Measurements from ENCODE around the gene PRMT5. TPM values are rescaled to one million over a fixed set of nuclear protein-coding genes. Genes with fewer than 3 reads are reported as not detected.
A peak's percentile ranks its signal among the peaks of the same experiment; 100 is the strongest.
"Not testable (repeated sequence)": the region's sequence is repeated elsewhere in the genome, so short reads cannot be mapped to it uniquely, and the experiment has no call there.

PRMT5 gene
- total RNA-seq, 1 experiment from 2014 or later = 43.9 TPM

- no peak overlapping the region for H3K4me3 ChIP-seq
- peaks cover 5% of the 10 kb centered on the region for H3K4me1 ChIP-seq (replicated peaks)
- H3K36me3 ChIP-seq = no peaks in the 10 kb centered on the region
- H3K9me3 ChIP-seq (replicated peaks) = no peaks in the 10 kb centered on the region
- no peak overlapping the region for H3K27ac ChIP-seq
- H3K27me3 ChIP-seq (replicated peaks) = no peaks in the 10 kb centered on the region
- no peak for DNase-seq (ENCODE audit: low read depth in 1 of 2, low spot score in 2 of 2)
Measured at GRCh38 chr14:22962061-22962676, 33.0 kb upstream of the PRMT5 start.

- no peaks in the 10 kb centered on the region for H3K9me3 ChIP-seq (replicated peaks)
- H3K4me1 ChIP-seq (replicated peaks) = peaks cover 11% of the 10 kb centered on the region
- DNase-seq (ENCODE audit: low read depth in 1 of 2, low spot score in 2 of 2) = no peak
- peak overlapping the region; percentile 63 for H3K4me3 ChIP-seq
- H3K27ac ChIP-seq = peak overlapping the region; percentile 78
- no peaks in the 10 kb centered on the region for H3K27me3 ChIP-seq (replicated peaks)
- H3K36me3 ChIP-seq = peaks cover 20% of the 10 kb centered on the region
Measured at GRCh38 chr14:22955702-22956569, 26.8 kb upstream of the PRMT5 start.

GRCh38 chr14:22952418-22952817 is 23.2 kb upstream of the PRMT5 start:
- Histone ChIP-seq H3K27me3 (replicated peaks) (no peaks in the 10 kb centered on the region), H3K4me1 (replicated peaks) (peaks cover 9% of the 10 kb centered on the region), H3K36me3 (peaks cover 31% of the 10 kb centered on the region), H3K9me3 (replicated peaks) (no peaks in the 10 kb centered on the region), H3K4me3 (no peak overlapping the region), H3K27ac (no peak overlapping the region)
- DNase-seq (ENCODE audit: low read depth in 1 of 2, low spot score in 2 of 2) = no peak

- not testable (repeated sequence) for H3K4me1 ChIP-seq (replicated peaks); H3K4me3 ChIP-seq; H3K9me3 ChIP-seq (replicated peaks); H3K27ac ChIP-seq; DNase-seq (ENCODE audit: low read depth in 1 of 2, low spot score in 2 of 2); H3K27me3 ChIP-seq (replicated peaks)
- peaks cover 37% of the 10 kb centered on the region for H3K36me3 ChIP-seq
Measured at GRCh38 chr14:22951795-22952194, 22.6 kb upstream of the PRMT5 start.

- Histone ChIP-seq H3K27me3 (replicated peaks) (no peaks in the 10 kb centered on the region), H3K27ac (no peak overlapping the region), H3K36me3 (peaks cover 29% of the 10 kb centered on the region), H3K4me1 (replicated peaks) (no peaks in the 10 kb centered on the region), H3K4me3 (no peak overlapping the region), H3K9me3 (replicated peaks) (no peaks in the 10 kb centered on the region)
- DNase-seq (ENCODE audit: low read depth in 1 of 2, low spot score in 2 of 2) = no peak
Measured at GRCh38 chr14:22945642-22946041, 16.5 kb upstream of the PRMT5 start.

GRCh38 chr14:22939684-22940083 is 10.5 kb upstream of the PRMT5 start:
- H3K9me3 ChIP-seq (replicated peaks) = no peaks in the 10 kb centered on the region
- no peak overlapping the region for H3K4me3 ChIP-seq
- peaks cover 8% of the 10 kb centered on the region; the same call in 1 of the 2 replicates for H3K36me3 ChIP-seq
- no peak overlapping the region for H3K27ac ChIP-seq
- no peaks in the 10 kb centered on the region for H3K27me3 ChIP-seq (replicated peaks)
- no peaks in the 10 kb centered on the region for H3K4me1 ChIP-seq (replicated peaks)
- DNase-seq (ENCODE audit: low read depth in 1 of 2, low spot score in 2 of 2) = no peak

GRCh38 chr14:22935156-22935555 is 6.0 kb upstream of the PRMT5 start:
- H3K4me3 ChIP-seq = no peak overlapping the region
- no peak overlapping the region for H3K27ac ChIP-seq
- peaks cover 1% of the 10 kb centered on the region; the same call in 1 of the 2 replicates for H3K4me1 ChIP-seq (replicated peaks)
- H3K9me3 ChIP-seq (replicated peaks) = no peaks in the 10 kb centered on the region
- no peaks in the 10 kb centered on the region for H3K27me3 ChIP-seq (replicated peaks)
- H3K36me3 ChIP-seq = no peaks in the 10 kb centered on the region
- no peak for DNase-seq (ENCODE audit: low read depth in 1 of 2, low spot score in 2 of 2)

GRCh38 chr14:22932146-22932545 is 3.0 kb upstream of the PRMT5 start:
- no peaks in the 10 kb centered on the region for H3K9me3 ChIP-seq (replicated peaks)
- no peak for DNase-seq (ENCODE audit: low read depth in 1 of 2, low spot score in 2 of 2)
- H3K4me3 ChIP-seq = no peak overlapping the region
- H3K4me1 ChIP-seq (replicated peaks) = peaks cover 12% of the 10 kb centered on the region
- no peak overlapping the region for H3K27ac ChIP-seq
- H3K36me3 ChIP-seq = peaks cover 2% of the 10 kb centered on the region; the same call in 1 of the 2 replicates
- no peaks in the 10 kb centered on the region for H3K27me3 ChIP-seq (replicated peaks)

GRCh38 chr14:22929961-22930364 is 787 bp upstream of the PRMT5 start:
- Histone ChIP-seq H3K36me3 (peaks cover 21% of the 10 kb centered on the region), H3K9me3 (replicated peaks) (no peaks in the 10 kb centered on the region), H3K27ac (peak overlapping the region; percentile 10), H3K27me3 (replicated peaks) (no peaks in the 10 kb centered on the region), H3K4me1 (replicated peaks) (peaks cover 12% of the 10 kb centered on the region), H3K4me3 (peak overlapping the region; percentile 61)
- DNase-seq (ENCODE audit: low read depth in 1 of 2, low spot score in 2 of 2) = no peak

- peak overlapping the region; percentile 55 for H3K27ac ChIP-seq
- H3K4me3 ChIP-seq = peak overlapping the region; percentile 61
- H3K36me3 ChIP-seq = peaks cover 36% of the 10 kb centered on the region
- H3K27me3 ChIP-seq (replicated peaks) = no peaks in the 10 kb centered on the region
- peaks cover 12% of the 10 kb centered on the region for H3K4me1 ChIP-seq (replicated peaks)
- no peaks in the 10 kb centered on the region for H3K9me3 ChIP-seq (replicated peaks)
- no peak for DNase-seq (ENCODE audit: low read depth in 1 of 2, low spot score in 2 of 2)
Measured at GRCh38 chr14:22928237-22929103, 706 bp downstream of the PRMT5 start.

GRCh38 chr14:22926316-22926715 is 2.9 kb downstream of the PRMT5 start:
- Histone ChIP-seq H3K36me3 (peaks cover 53% of the 10 kb centered on the region), H3K27me3 (replicated peaks) (no peaks in the 10 kb centered on the region), H3K9me3 (replicated peaks) (no peaks in the 10 kb centered on the region), H3K4me3 (no peak overlapping the region), H3K27ac (no peak overlapping the region), H3K4me1 (replicated peaks) (peaks cover 12% of the 10 kb centered on the region)
- no peak for DNase-seq (ENCODE audit: low read depth in 1 of 2, low spot score in 2 of 2)

GRCh38 chr14:22925513-22925912 is 3.7 kb downstream of the PRMT5 start:
- H3K36me3 ChIP-seq = peaks cover 61% of the 10 kb centered on the region
- H3K27me3 ChIP-seq (replicated peaks) = no peaks in the 10 kb centered on the region
- no peak overlapping the region for H3K27ac ChIP-seq
- H3K4me1 ChIP-seq (replicated peaks) = peaks cover 12% of the 10 kb centered on the region
- no peaks in the 10 kb centered on the region for H3K9me3 ChIP-seq (replicated peaks)
- DNase-seq (ENCODE audit: low read depth in 1 of 2, low spot score in 2 of 2) = no peak
- H3K4me3 ChIP-seq = no peak overlapping the region

GRCh38 chr14:22923746-22924145 is 5.4 kb downstream of the PRMT5 start:
- Histone ChIP-seq H3K4me3 (no peak overlapping the region), H3K27ac (no peak overlapping the region), H3K9me3 (replicated peaks) (no peaks in the 10 kb centered on the region), H3K4me1 (replicated peaks) (peaks cover 11% of the 10 kb centered on the region), H3K36me3 (peaks cover 68% of the 10 kb centered on the region), H3K27me3 (replicated peaks) (no peaks in the 10 kb centered on the region)
- DNase-seq (ENCODE audit: low read depth in 1 of 2, low spot score in 2 of 2) = no peak
